Measurements from ENCODE around the gene CXCR6.

GRCh38 chr3:45969116-45969515 is 25.9 kb downstream of the CXCR6 start:
- TF ChIP-seq CTCF (IDR thresholded peaks at IDR 0.05; ENCODE audit: low read depth, low read length, poor library complexity, severe bottlenecking) (no peak), EZH2phosphoT487 (IDR thresholded peaks at IDR 0.05; ENCODE audit: borderline replicate concordance, low read length) (no peak)

Data from DOHH2 (cell line).